ENCODE results near the gene CCDC81.
"Not testable (repeated sequence)": the region's sequence is repeated elsewhere in the genome, so short reads cannot be mapped to it uniquely, and the experiment has no call there.

The CCDC81 gene

GRCh38 chr11:86374586-86374985 lies at the start of gene CCDC81:
Gene CCDC81, plus strand, starts transcription at chr11:86374887. Its CDS starts 277 bp downstream, at chr11:86375164.
- DNase-seq (ENCODE audit: low read depth) = no peak

- DNase-seq (ENCODE audit: low read depth) = no peak
Measured at GRCh38 chr11:86335131-86335767, 39.4 kb upstream of the CCDC81 start.

GRCh38 chr11:86337227-86337626 lies 37.5 kb upstream of the CCDC81 start:
- DNase-seq (ENCODE audit: low read depth) = no peak

- DNase-seq (ENCODE audit: low read depth) = no peak
Measured at GRCh38 chr11:86341382-86341781, 33.3 kb upstream of the CCDC81 start.

- DNase-seq (ENCODE audit: low read depth) = no peak
Measured at GRCh38 chr11:86346513-86346912, 28.2 kb upstream of the CCDC81 start.

- no peak for DNase-seq (ENCODE audit: low read depth)
Measured at GRCh38 chr11:86355256-86355655, 19.4 kb upstream of the CCDC81 start.

GRCh38 chr11:86357412-86357811 lies 17.3 kb upstream of the CCDC81 start:
- DNase-seq (ENCODE audit: low read depth) = not testable (repeated sequence)

GRCh38 chr11:86358720-86359119 lies 16.0 kb upstream of the CCDC81 start:
- DNase-seq (ENCODE audit: low read depth) = no peak

GRCh38 chr11:86360775-86361395 lies 13.8 kb upstream of the CCDC81 start:
- no peak for DNase-seq (ENCODE audit: low read depth)

GRCh38 chr11:86363424-86363823 lies 11.3 kb upstream of the CCDC81 start:
- DNase-seq (ENCODE audit: low read depth) = no peak

- DNase-seq (ENCODE audit: low read depth) = no peak
Measured at GRCh38 chr11:86365546-86365945, 9.1 kb upstream of the CCDC81 start.

GRCh38 chr11:86369668-86370067 lies 5.0 kb upstream of the CCDC81 start:
- no peak for DNase-seq (ENCODE audit: low read depth)

- DNase-seq (ENCODE audit: low read depth) = no peak
Measured at GRCh38 chr11:86370171-86370570, 4.5 kb upstream of the CCDC81 start.

- DNase-seq (ENCODE audit: low read depth) = no peak
Measured at GRCh38 chr11:86370922-86371594, 3.6 kb upstream of the CCDC81 start.

GRCh38 chr11:86372041-86372440 lies 2.6 kb upstream of the CCDC81 start:
- no peak for DNase-seq (ENCODE audit: low read depth)

- DNase-seq (ENCODE audit: low read depth) = no peak
Measured at GRCh38 chr11:86372586-86372985, 2.1 kb upstream of the CCDC81 start.

- DNase-seq (ENCODE audit: low read depth) = no peak
Measured at GRCh38 chr11:86374069-86374468, 618 bp upstream of the CCDC81 start.

GRCh38 chr11:86377972-86378371 lies 3.3 kb downstream of the CCDC81 start:
- no peak for DNase-seq (ENCODE audit: low read depth)

- DNase-seq (ENCODE audit: low read depth) = no peak
Measured at GRCh38 chr11:86380295-86381059, 5.8 kb downstream of the CCDC81 start.

- no peak for DNase-seq (ENCODE audit: low read depth)
Measured at GRCh38 chr11:86383041-86383955, 8.6 kb downstream of the CCDC81 start.

GRCh38 chr11:86386283-86386682 lies 11.6 kb downstream of the CCDC81 start:
- DNase-seq (ENCODE audit: low read depth) = no peak

GRCh38 chr11:86386746-86387145 lies 12.1 kb downstream of the CCDC81 start:
- no peak for DNase-seq (ENCODE audit: low read depth)

Data from activated T-helper 1 cell treated with Interleukin-2 at 50 U/mL for 16 hours (primary cell).